ENCODE results near the gene GPI.

GPI gene

GRCh38 chr19:34336781-34337271 lies 28.2 kb upstream of the GPI start:
- no peak for DNase-seq (ENCODE audit: low read depth)
- peak; percentile 31 for TF ChIP-seq CTCF (IDR thresholded peaks at IDR 0.05; ENCODE audit: control insufficient read depth, extremely low read depth, insufficient read depth)

GRCh38 chr19:34337739-34338138 lies 27.3 kb upstream of the GPI start:
- no peak for TF ChIP-seq CTCF (IDR thresholded peaks at IDR 0.05; ENCODE audit: control insufficient read depth, extremely low read depth, insufficient read depth)
- no peak overlapping the region for H3K4me3 ChIP-seq (ENCODE audit: low read depth, low read length)
- no peak for DNase-seq (ENCODE audit: low read depth)

More at GRCh38 chr19:34336781-34337271, 28.2 kb upstream of the GPI start:
- no peak overlapping the region for H3K4me3 ChIP-seq (ENCODE audit: low read depth, low read length)

GRCh38 chr19:34341935-34342680 lies 22.9 kb upstream of the GPI start:
- no peak for DNase-seq (ENCODE audit: low read depth)

GRCh38 chr19:34343751-34344150 lies 21.2 kb upstream of the GPI start:
- TF ChIP-seq CTCF (IDR thresholded peaks at IDR 0.05; ENCODE audit: control insufficient read depth, extremely low read depth, insufficient read depth): no peak
- H3K4me3 ChIP-seq (ENCODE audit: low read depth, low read length): no peak overlapping the region
- DNase-seq (ENCODE audit: low read depth): no peak

More at GRCh38 chr19:34341935-34342680, 22.9 kb upstream of the GPI start:
- no peak overlapping the region for H3K4me3 ChIP-seq (ENCODE audit: low read depth, low read length)
- TF ChIP-seq CTCF (IDR thresholded peaks at IDR 0.05; ENCODE audit: control insufficient read depth, extremely low read depth, insufficient read depth): no peak

GRCh38 chr19:34345947-34346351 lies 19.0 kb upstream of the GPI start:
- peak; percentile 39 for DNase-seq (ENCODE audit: low read depth)
- H3K4me3 ChIP-seq (ENCODE audit: low read depth, low read length): no peak overlapping the region
- peak; percentile 92 for TF ChIP-seq CTCF (IDR thresholded peaks at IDR 0.05; ENCODE audit: control insufficient read depth, extremely low read depth, insufficient read depth)

- no peak overlapping the region for H3K4me3 ChIP-seq (ENCODE audit: low read depth, low read length)
- no peak for TF ChIP-seq CTCF (IDR thresholded peaks at IDR 0.05; ENCODE audit: control insufficient read depth, extremely low read depth, insufficient read depth)
Measured at GRCh38 chr19:34347561-34348165, 17.3 kb upstream of the GPI start.

More at GRCh38 chr19:34347561-34348165, 17.3 kb upstream of the GPI start:
- DNase-seq (ENCODE audit: low read depth): no peak

All from LNCaP clone FGC (cell line).